Activated naive CD4-positive, alpha-beta T cell treated with anti-CD3 and anti-CD28 coated beads, Interleukin-2, amount 10 ng/mL, durations not matched to agents 7 days and 5 days (primary cell): ENCODE data around the gene MALRD1.

Experiments
- CTCF ChIA-PET: fragments of 350-600 bp; sonication (Branson Sonifier 250); formaldehyde crosslinking; loops from one replicate; lab custom pipeline; 2021; ENCODE audit warnings: antibody characterized with exemption; lab: Charles Lee
- DNase-seq: peaks from one replicate; pipeline ENCODE4 v3.0.0-alpha.2; 2020
- H3K27ac Mint-ChIP-seq: one replicate; pipeline ENCODE4 v1.8.0; 2021; ENCODE audit warnings: mild to moderate bottlenecking, moderate library complexity, mixed read lengths
- H3K27me3 Mint-ChIP-seq: one replicate; pipeline ENCODE4 v1.8.0; 2021; ENCODE audit warnings: mild to moderate bottlenecking, mixed read lengths
- H3K36me3 Mint-ChIP-seq: one replicate; pipeline ENCODE4 v1.8.0; 2021; ENCODE audit warnings: mixed read lengths
- H3K4me1 Mint-ChIP-seq: one replicate; pipeline ENCODE4 v1.8.0; 2021; ENCODE audit warnings: mixed read lengths
- H3K4me3 Mint-ChIP-seq: one replicate; pipeline ENCODE4 v1.8.0; 2021; ENCODE audit warnings: mild to moderate bottlenecking, moderate library complexity, mixed read lengths
- H3K9me3 Mint-ChIP-seq: one replicate; pipeline ENCODE4 v1.8.0; 2021; ENCODE audit warnings: mixed read lengths

Gene MALRD1

DNA sequence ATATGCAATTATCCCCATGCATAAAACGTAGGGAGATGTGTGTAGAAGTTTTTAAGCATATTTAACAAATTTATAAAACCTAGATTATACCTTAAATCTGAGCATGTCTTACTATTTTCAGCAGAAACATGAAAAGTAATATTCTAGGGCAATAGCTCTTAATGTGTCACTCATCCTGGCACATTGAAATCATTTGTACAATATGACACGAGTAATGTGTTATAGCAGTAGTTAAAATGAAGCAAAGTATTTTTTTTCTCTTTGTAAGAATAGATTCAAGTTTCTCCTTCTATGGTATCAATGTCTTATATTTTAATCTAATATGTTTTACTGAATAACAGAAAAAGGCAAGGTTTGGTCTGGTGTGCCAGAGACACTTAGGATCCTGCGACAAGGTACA lies 492.7 kb downstream of the MALRD1 start:
- no peak for DNase-seq
- H3K4me3 Mint-ChIP-seq: no peak overlapping the region
- peaks cover 6% of the 10 kb centered on the region for H3K9me3 Mint-ChIP-seq
- H3K27me3 Mint-ChIP-seq: no peaks in the 10 kb centered on the region
- H3K27ac Mint-ChIP-seq: no peak overlapping the region
- no peaks in the 10 kb centered on the region for H3K36me3 Mint-ChIP-seq
- H3K4me1 Mint-ChIP-seq: no peaks in the 10 kb centered on the region
- CTCF ChIA-PET: no interaction called here

DNA sequence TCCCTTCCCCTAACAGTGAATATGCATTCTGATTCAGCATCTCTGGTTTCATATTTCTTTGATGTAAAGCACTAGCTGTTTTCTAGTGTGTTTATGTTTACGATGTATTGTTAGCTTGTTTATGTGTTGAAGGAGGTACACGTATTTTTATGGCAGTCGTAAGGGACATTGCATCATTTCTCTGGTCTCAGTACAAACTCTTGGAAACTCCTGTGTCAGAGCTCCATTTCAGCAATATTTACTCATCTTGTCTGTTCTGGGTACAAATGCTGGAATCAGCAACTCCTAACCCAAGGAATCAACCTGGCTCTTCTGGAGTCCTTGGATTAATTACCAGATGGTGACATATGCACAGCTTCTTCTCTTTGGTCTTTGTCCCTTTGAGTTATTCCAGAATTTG lies 497.6 kb downstream of the MALRD1 start:
- no peak overlapping the region for H3K4me3 Mint-ChIP-seq
- no peak for DNase-seq

GRCh38 chr10:19549503-19549902 lies 500.9 kb downstream of the MALRD1 start:
- Mint-ChIP-seq H3K4me3 (no peak overlapping the region), H3K27ac (no peak overlapping the region)
- CTCF ChIA-PET: no interaction called here

More for the DNA sequence above, 497.6 kb downstream of the MALRD1 start:
- CTCF ChIA-PET: interaction anchor here (0.7 kb wide), 1 partner anchor 275 kb away, joined by 3 read pairs; no protein-coding TSS in a partner anchor
- Mint-ChIP-seq H3K27ac (no peak overlapping the region), H3K27me3 (no peaks in the 10 kb centered on the region), H3K9me3 (peaks cover 14% of the 10 kb centered on the region), H3K36me3 (no peaks in the 10 kb centered on the region), H3K4me1 (no peaks in the 10 kb centered on the region)

DNA sequence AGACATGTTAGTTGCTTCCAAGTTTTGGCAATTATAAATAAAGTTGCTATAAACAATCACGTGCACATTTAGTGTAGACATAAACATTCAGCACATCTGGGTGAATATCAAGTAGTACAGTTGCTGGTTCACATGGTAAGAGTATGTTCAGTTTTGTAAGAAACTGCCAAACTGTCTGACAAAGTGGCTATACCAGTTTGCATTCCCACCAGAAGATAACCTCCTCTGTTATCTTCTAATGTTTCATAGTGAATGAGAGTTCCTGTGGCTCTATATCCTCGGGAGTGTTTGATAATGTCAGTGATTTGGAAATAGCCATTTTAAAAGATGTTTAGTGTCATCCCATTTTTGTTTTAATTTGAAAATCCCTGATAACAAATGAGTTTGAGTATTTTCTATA lies 508.1 kb downstream of the MALRD1 start:
- Mint-ChIP-seq H3K9me3 (peaks cover 9% of the 10 kb centered on the region), H3K27ac (no peak overlapping the region), H3K36me3 (no peaks in the 10 kb centered on the region), H3K4me3 (no peak overlapping the region), H3K27me3 (no peaks in the 10 kb centered on the region), H3K4me1 (no peaks in the 10 kb centered on the region)
- no peak for DNase-seq
- CTCF ChIA-PET: no interaction called here

More at GRCh38 chr10:19549503-19549902, 500.9 kb downstream of the MALRD1 start:
- DNase-seq: no peak
- Mint-ChIP-seq H3K4me1 (no peaks in the 10 kb centered on the region), H3K36me3 (no peaks in the 10 kb centered on the region), H3K27me3 (no peaks in the 10 kb centered on the region), H3K9me3 (peaks cover 20% of the 10 kb centered on the region)

GRCh38 chr10:19561181-19561580 lies 512.6 kb downstream of the MALRD1 start:
- Mint-ChIP-seq H3K9me3 (peaks cover 2% of the 10 kb centered on the region), H3K4me1 (no peaks in the 10 kb centered on the region), H3K27ac (no peak overlapping the region), H3K36me3 (no peaks in the 10 kb centered on the region), H3K4me3 (no peak overlapping the region), H3K27me3 (no peaks in the 10 kb centered on the region)
- CTCF ChIA-PET: no interaction called here
- DNase-seq: no peak

DNA sequence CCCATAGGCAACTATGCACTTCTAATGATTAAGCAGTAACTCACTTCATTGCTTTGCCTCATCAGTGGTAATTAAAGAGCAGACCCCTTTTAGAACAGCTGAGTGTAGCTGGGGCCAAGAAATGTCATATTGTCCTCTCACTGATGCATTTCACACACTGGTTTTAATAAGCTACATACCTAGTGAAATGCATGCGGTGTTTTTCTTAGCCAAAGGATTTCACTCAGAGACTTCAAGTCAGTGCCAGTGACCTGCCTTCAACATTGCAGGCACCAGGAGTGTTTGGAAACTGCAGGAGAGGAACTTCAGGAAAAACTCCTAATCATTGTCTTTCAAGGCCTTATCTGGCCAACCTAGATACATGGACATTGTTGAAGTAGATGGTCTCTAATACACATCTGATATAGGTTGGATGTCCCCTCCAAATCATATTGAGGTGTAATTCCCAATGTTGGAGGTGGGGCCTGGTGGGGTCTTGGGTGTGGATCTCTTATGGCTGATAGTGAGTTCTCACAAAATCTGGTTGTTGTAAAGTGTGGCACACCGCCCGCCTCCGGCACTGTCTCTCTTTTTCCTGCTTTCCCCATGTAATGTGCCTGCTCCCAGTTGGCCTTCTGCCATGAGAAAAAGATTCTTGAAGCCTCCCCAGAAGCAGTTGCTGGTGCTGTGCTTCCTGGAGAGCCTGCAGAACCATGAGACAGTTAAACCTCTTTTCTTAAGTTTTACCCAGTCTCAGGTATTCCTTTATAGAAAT lies 515.0 kb downstream of the MALRD1 start:
- Mint-ChIP-seq H3K27me3 (no peaks in the 10 kb centered on the region), H3K4me1 (no peaks in the 10 kb centered on the region), H3K4me3 (no peak overlapping the region), H3K9me3 (peaks cover 2% of the 10 kb centered on the region), H3K27ac (no peak overlapping the region), H3K36me3 (no peaks in the 10 kb centered on the region)
- CTCF ChIA-PET: no interaction called here
- no peak for DNase-seq

GRCh38 chr10:19570120-19570519 lies 521.5 kb downstream of the MALRD1 start:
- no peak for DNase-seq
- CTCF ChIA-PET: no interaction called here
- Mint-ChIP-seq H3K27ac (no peak overlapping the region), H3K27me3 (no peaks in the 10 kb centered on the region), H3K4me3 (no peak overlapping the region), H3K36me3 (no peaks in the 10 kb centered on the region), H3K4me1 (no peaks in the 10 kb centered on the region), H3K9me3 (peaks cover 5% of the 10 kb centered on the region)

DNA sequence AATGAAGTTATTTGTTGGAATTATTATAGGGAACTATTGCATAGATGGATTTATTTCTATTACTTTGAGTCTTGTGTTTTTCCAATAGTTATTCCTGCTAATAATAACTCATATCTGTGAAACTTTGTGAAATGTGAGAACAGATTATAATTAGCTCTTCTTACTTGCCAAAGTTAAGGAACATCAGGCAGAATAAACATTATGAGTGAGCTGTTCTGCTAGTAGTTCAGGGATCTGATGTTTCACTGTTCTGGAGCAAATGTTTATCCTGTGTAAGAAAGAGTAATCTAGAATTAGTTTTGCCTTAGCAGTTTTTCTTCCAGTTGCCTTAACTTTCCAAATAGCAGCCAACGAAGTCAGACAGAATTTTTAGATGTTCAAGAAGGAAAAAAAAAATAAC lies 522.4 kb downstream of the MALRD1 start:
- Mint-ChIP-seq H3K9me3 (peaks cover 5% of the 10 kb centered on the region), H3K4me1 (no peaks in the 10 kb centered on the region), H3K27me3 (no peaks in the 10 kb centered on the region), H3K36me3 (no peaks in the 10 kb centered on the region), H3K27ac (no peak overlapping the region), H3K4me3 (no peak overlapping the region)
- CTCF ChIA-PET: no interaction called here
- DNase-seq: no peak

GRCh38 chr10:19572056-19572455 lies 523.5 kb downstream of the MALRD1 start:
- peaks cover 8% of the 10 kb centered on the region for H3K9me3 Mint-ChIP-seq
- H3K36me3 Mint-ChIP-seq: no peaks in the 10 kb centered on the region
- no peak overlapping the region for H3K4me3 Mint-ChIP-seq
- CTCF ChIA-PET: no interaction called here
- no peak overlapping the region for H3K27ac Mint-ChIP-seq
- no peaks in the 10 kb centered on the region for H3K27me3 Mint-ChIP-seq
- H3K4me1 Mint-ChIP-seq: no peaks in the 10 kb centered on the region
- DNase-seq: no peak

- H3K9me3 Mint-ChIP-seq: peaks cover 14% of the 10 kb centered on the region
- H3K27me3 Mint-ChIP-seq: no peaks in the 10 kb centered on the region
- no peaks in the 10 kb centered on the region for H3K4me1 Mint-ChIP-seq
- DNase-seq: no peak
- no peaks in the 10 kb centered on the region for H3K36me3 Mint-ChIP-seq
- no peak overlapping the region for H3K4me3 Mint-ChIP-seq
- no peak overlapping the region for H3K27ac Mint-ChIP-seq
- CTCF ChIA-PET: no interaction called here
Observed at GRCh38 chr10:19576576-19576975, 528.0 kb downstream of the MALRD1 start.

- CTCF ChIA-PET: interaction anchor here (1.0 kb wide), 1 partner anchor 55 kb away, joined by 3 read pairs; no protein-coding TSS in a partner anchor
- no peaks in the 10 kb centered on the region for H3K27me3 Mint-ChIP-seq
- no peaks in the 10 kb centered on the region for H3K4me1 Mint-ChIP-seq
- no peak overlapping the region for H3K27ac Mint-ChIP-seq
- H3K9me3 Mint-ChIP-seq: peaks cover 13% of the 10 kb centered on the region
- no peaks in the 10 kb centered on the region for H3K36me3 Mint-ChIP-seq
- DNase-seq: no peak
- no peak overlapping the region for H3K4me3 Mint-ChIP-seq
Observed at GRCh38 chr10:19577381-19577780, 528.8 kb downstream of the MALRD1 start.

DNA sequence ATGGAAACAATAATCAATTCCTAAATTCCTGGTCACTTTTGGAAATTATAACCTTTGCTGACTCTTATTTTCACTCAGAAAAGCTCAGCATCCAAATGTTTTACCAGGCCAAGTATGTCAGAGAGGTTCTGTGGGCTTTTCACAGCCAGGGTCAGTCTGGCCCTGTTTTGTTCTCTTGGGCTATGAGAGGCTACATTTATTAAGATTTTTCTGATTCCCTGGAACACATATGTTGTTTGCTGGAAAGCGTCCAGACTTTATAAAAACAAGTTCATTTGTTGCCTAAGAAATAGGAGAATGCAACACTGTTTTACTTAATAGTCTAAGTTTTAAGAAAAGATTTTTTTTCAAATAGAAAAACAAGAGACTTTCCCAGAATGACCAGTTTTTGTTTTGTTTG lies 529.2 kb downstream of the MALRD1 start:
- no peaks in the 10 kb centered on the region for H3K36me3 Mint-ChIP-seq
- H3K9me3 Mint-ChIP-seq: peaks cover 13% of the 10 kb centered on the region
- H3K4me1 Mint-ChIP-seq: no peaks in the 10 kb centered on the region
- H3K27me3 Mint-ChIP-seq: no peaks in the 10 kb centered on the region
- CTCF ChIA-PET: interaction anchor here (1.0 kb wide), 1 partner anchor 55 kb away, joined by 3 read pairs; no protein-coding TSS in a partner anchor
- no peak overlapping the region for H3K4me3 Mint-ChIP-seq
- no peak overlapping the region for H3K27ac Mint-ChIP-seq
- DNase-seq: no peak

DNA sequence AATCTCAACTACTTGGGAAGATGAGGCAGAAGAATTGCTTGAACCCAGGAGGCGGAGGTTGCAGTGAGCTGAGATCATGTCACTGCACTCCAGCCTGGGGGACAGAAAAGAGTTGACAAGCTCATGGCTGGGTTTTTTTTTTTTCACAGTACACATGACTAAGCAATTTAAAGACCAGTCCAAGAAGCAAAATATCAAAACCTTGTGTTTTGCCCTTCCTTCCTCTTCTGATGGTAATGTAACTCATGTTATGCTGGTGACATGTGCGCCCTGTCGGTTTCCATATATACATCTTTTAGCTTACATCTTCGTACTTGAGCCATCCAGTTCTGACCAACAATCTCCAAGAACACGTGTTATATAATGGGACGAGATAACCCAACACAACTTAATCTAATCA lies 530.0 kb downstream of the MALRD1 start:
- H3K4me1 Mint-ChIP-seq: no peaks in the 10 kb centered on the region
- no peaks in the 10 kb centered on the region for H3K36me3 Mint-ChIP-seq
- CTCF ChIA-PET: no interaction called here
- no peak overlapping the region for H3K4me3 Mint-ChIP-seq
- DNase-seq: no peak
- no peaks in the 10 kb centered on the region for H3K27me3 Mint-ChIP-seq
- peaks cover 13% of the 10 kb centered on the region for H3K9me3 Mint-ChIP-seq
- no peak overlapping the region for H3K27ac Mint-ChIP-seq

GRCh38 chr10:19579761-19580545 lies 531.4 kb downstream of the MALRD1 start:
- Mint-ChIP-seq H3K27me3 (no peaks in the 10 kb centered on the region), H3K4me1 (no peaks in the 10 kb centered on the region), H3K27ac (no peak overlapping the region), H3K36me3 (no peaks in the 10 kb centered on the region), H3K9me3 (peaks cover 10% of the 10 kb centered on the region), H3K4me3 (no peak overlapping the region)
- no peak for DNase-seq
- CTCF ChIA-PET: no interaction called here

DNA sequence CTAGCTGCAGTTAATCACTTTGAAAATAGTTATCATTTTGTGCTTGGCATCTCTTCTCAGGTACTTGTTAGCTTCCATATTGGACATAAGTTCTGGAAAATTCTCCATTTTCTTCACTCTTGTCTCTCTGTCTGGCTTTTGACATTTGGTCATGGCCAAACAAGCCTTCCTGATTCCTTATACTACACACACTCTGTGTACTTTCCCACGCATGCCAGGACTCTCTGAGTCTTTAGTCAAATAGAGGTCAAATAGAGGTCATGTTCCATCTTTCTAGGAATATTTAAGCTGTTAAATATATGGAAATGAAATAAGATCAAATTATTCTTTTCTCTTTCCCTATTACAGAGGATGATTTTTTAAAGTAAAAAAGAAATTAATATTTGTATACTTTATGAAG lies 532.1 kb downstream of the MALRD1 start:
- Mint-ChIP-seq H3K27ac (no peak overlapping the region), H3K27me3 (no peaks in the 10 kb centered on the region), H3K4me3 (no peak overlapping the region), H3K36me3 (no peaks in the 10 kb centered on the region), H3K9me3 (peaks cover 12% of the 10 kb centered on the region), H3K4me1 (no peaks in the 10 kb centered on the region)
- no peak for DNase-seq
- CTCF ChIA-PET: no interaction called here
